Neural cell (in vitro differentiated cells): ENCODE results near the gene HIP1R.

Experiments used
- CTCF ChIP-seq: fragments of 450-650 bp; IDR thresholded peaks from 2 replicates; pipeline ENCODE4 v1.5.1; 2014; ENCODE audit warnings: antibody characterized with exemption, mild to moderate bottlenecking, moderate library complexity; ENCODE audit not compliant: poor library complexity, severe bottlenecking
- EP300 ChIP-seq: fragments of 450-650 bp; conservative IDR thresholded peaks from 2 replicates; pipeline ENCODE4 v1.6.1; 2014; ENCODE audit warnings: antibody characterized with exemption, mild to moderate bottlenecking, moderate library complexity; ENCODE audit not compliant: poor library complexity, severe bottlenecking
- POLR2AphosphoS5 ChIP-seq: IDR thresholded peaks from 2 replicates; pipeline ENCODE4 v1.6.1; 2012
- RAD21 ChIP-seq: fragments of 450-650 bp; conservative IDR thresholded peaks from 2 replicates; pipeline ENCODE4 v1.6.1; 2014; ENCODE audit warnings: antibody characterized with exemption, mild to moderate bottlenecking, moderate library complexity

- TF ChIP-seq CTCF = no peak
- no peak for TF ChIP-seq EP300
- no peak for TF ChIP-seq POLR2AphosphoS5
- no peak for TF ChIP-seq RAD21
These were observed 44.7 kb upstream of the HIP1R start for GRCh38 chr12:122790393-122791075.
